Hypothalamus (tissue), 51 donors: Measurements from ENCODE around the gene MRTFA.

Experiments
- DNase-seq, 51 donors: peaks; one replicate each; lab custom pipeline; 2025; lab: John Stamatoyannopoulos, UW

MRTFA gene

DNA sequence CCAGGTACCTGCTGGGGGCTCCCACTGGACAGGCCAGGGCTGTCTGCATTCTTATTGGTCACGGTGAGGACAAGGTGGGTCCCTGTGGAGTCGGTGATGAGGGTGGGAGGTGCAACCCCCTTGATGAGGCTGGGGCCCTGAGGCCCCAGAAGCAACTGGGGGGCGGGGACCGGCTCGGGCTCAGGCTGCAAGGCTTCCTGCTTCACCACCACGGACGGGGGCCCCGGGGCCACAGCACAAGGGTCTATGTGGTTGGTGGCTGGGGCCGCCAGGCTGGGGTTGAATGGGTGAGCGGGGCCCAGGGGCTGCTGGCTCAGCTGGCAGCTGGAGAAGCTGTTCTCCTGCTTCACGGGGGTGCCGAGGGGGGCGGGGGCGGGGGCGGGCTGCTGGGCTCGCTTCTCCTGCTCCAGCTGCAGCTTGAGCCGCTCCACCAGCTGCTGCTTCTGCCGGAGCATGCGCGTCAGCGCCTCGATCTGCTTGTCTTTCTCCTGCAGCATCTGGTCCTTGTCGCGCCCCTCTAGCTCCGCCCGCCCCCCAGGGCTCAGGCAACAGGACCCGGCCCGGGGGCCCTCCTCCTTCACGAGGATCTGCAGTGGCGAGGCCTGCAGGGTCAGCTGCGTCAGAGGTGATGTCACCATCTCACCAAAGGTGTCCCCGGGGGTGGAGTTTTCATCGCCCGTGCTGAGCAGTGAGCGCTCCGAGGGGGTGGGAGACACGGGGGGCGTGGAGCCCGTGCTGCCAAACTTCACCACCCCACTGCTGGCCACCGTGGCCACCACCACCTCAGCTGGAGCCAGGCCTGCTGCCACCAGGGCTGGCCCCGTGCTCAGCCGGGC lies 217.9 kb downstream of the MRTFA start:
- peak in 22 of 51 donors; percentile 3 to 65 (median 40) for DNase-seq

DNA sequence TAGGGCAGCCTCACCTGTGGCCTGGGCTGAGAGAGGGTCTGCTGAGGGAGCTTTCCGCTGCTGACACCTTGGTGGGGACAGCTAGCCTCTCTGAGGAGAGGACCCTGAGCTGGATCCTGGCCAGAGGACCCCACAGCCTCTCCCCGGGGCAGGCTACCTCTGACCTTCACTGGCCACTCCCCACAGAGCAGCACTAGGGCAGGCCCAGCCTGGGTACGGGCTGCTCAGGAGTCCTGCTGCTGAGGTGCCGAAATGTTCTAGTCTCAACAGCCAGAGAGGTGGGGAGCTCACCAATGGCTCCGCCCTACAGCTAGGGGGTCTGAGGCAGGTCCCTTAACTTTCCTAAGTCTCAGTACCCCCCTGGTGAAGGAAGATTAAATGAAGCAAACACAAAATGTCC lies 218.6 kb downstream of the MRTFA start:
- no peak for DNase-seq

DNA sequence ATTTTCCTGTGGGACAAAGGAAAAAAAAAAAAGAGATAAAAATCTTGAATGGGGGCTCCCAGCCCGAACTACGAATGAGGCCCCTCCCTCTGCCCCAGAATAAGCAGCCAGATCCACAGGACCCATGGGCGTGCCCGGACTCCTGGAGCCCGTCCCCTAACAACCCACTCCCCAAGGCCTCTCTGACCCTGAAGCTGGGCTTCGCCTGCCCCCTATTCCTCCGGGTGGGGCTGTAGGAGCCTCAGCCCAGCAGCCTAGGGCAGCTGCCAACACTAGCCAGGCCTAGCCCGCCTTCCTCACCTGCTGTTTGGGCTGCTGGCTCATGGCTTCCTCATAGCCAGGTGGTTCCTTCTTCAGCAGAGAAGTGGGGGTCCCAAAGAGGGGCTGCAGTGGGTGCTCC lies 219.5 kb downstream of the MRTFA start:
- no peak for DNase-seq

DNA sequence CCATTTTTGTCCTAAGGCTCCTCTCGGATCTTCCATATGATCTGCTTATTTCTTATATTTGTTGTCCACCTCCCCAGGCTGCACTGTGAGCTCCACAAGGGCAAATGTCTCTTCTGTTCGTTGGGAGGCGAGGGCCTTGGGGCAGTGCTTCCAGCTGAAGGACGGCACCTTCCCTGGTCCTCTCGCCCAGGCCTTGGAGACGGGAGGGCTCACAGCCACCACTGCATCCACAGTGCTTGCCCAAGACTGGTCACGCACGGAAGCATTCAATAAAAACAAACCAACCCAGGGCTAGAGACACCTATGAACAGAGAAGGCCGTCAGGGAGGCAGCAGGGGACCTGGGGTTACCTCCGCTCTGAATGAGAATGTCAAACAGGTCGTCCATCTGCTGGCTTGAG lies 219.9 kb downstream of the MRTFA start:
- no peak for DNase-seq

DNA sequence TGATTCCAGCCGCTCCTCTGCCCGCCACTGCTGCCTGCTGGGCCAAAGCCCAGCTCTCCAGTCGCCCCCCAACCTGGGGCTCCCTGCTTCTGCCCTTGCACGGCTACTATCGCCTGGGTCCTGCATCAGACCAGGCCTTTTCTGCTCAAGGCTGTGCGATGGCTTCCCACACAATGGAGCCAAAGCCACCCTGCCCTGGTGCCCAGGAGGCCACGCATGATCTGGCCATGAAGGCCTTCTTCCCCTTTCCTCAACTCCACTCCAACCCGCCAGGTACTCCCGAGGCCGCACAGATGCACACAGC lies 220.3 kb downstream of the MRTFA start:
- DNase-seq: no peak

DNA sequence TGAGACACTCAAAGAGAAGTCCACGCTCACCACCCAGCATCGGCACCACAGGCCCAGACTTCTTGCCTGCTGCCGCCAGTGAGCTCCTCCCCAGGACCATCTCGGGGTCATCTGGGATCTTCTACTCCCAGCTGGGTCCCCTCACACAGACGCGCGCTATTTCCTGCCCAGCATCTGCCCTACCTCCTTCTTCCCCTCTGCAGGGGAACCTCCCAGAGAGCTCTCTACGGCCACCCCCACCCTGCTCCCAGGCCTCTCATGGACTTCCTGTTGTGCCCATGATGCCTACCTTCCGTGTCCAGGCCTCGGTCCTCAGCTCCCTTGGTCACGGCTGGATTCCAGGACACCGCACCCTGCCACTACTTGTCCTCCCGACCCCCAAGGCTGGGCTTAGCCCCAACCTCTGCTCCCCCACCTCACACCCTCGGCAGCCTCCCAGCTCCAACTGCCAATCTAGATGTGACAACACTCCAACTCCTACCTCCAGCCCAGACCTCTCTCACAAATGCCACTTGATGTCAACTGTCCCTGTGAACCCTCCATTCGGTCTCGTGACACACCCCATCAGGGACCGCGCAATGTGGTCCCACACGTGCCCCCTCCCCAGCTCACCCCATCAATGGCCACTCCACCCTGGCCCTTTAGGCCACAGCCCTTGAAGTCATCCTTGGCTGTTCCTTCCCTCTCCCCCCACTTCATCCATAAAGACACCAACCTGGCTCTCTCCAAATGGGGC lies 220.8 kb downstream of the MRTFA start:
- DNase-seq: no peak

DNA sequence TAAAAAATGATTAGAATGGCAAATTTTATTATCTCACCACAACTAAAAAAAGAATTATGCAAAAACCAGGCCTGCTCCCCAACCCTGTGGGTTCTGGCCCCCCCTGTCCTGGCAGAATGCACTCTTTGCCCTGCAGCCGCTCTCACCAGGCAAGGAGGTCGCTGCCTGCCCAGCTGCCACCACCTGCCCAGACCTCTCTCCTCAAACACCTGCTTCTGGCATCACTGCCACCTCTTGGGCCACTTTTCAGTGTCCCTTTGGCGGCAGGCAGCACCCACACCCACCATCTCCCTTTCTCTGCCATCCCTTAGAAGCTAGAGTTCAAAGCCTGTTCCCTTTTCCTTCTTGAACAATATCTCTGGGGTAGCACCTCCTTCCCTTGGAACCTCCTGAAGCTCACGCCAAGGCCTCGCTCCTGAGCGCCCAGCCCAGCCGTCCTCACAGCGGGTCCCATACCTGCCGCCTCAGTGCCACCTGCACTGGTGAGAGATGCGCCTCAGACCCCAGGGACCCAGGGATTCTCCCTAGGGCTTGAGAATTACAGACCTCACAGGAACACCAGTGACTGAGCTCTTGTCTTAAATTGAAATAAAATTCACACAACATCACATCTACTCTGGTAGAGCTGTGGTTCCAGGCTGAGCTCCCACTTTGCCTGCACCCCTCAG lies 221.5 kb downstream of the MRTFA start:
- DNase-seq: no peak

DNA sequence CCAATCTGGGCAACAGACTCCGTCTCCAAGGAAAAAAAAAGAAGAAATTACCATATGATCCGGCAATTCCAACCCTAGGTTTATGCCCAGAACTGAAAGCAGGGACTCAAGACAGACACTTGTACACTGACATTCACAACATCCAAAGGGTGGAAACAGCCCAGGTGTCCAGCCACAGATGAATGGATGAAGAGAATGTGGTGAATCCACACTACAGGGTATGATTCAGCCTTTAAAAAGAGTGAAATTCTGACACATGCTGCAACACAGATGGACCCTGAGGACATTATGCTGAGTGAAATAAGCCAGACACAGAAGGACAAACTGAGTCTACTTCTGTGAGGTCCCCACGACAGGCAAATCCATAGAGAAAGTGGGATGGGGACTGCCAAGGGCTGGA lies 222.2 kb downstream of the MRTFA start:
- DNase-seq: peak in 1 of 51 donors; percentile 18

DNA sequence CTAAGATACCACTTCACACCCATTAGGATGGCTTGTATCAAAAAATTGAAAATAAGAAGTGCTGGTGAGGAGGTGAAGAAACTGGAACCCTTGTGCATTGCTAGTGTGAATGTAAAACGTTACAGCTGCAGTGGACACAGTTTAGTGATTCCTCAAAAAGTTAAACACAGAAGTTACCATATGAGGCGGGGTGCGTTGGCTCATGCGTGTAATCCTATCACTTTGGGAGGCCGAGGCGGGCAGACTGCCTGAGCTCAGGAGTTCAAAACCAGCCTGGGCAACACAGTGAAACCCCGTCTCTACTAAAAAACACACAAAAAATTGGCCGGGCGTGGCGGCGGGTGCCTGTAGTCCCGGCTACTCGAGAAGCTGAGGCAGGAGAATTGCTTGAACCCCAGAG lies 222.6 kb downstream of the MRTFA start:
- DNase-seq: no peak

DNA sequence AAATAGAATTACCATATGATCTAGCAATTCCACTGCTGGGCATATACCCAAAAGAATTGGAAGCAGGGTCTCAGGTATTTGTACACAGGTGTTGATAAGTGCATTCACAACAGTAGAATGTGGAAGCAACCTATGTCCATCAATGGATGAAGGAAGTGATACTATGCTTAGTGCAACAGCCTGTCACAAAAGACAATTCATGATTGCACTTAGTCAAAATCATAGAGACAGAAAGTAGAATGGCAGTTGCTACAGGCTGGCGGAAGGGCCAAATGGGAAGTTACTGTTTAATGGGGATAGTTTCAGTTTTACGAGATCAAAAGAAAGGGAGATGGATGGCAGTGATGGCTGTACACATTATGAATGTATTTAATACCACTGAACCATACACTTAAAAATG lies 224.1 kb downstream of the MRTFA start:
- DNase-seq: no peak

DNA sequence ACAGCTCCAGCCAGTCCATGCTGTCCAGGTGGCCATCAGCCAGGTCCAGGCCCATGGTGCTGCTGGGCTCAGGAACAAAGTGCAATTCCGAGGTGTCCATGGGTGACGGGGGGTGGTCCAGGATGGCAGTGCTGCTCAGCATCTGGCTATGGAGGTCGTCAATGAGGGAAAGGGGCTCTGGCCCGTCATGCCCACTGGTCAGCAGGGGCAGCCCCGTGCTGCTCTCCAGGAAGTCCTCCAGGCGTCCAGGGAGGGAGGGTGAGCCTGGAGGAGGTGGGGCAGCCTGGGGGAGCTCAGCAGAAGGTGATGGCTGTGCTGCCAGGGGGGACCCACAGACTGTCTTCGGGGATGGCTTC lies 225.0 kb downstream of the MRTFA start:
- no peak for DNase-seq

DNA sequence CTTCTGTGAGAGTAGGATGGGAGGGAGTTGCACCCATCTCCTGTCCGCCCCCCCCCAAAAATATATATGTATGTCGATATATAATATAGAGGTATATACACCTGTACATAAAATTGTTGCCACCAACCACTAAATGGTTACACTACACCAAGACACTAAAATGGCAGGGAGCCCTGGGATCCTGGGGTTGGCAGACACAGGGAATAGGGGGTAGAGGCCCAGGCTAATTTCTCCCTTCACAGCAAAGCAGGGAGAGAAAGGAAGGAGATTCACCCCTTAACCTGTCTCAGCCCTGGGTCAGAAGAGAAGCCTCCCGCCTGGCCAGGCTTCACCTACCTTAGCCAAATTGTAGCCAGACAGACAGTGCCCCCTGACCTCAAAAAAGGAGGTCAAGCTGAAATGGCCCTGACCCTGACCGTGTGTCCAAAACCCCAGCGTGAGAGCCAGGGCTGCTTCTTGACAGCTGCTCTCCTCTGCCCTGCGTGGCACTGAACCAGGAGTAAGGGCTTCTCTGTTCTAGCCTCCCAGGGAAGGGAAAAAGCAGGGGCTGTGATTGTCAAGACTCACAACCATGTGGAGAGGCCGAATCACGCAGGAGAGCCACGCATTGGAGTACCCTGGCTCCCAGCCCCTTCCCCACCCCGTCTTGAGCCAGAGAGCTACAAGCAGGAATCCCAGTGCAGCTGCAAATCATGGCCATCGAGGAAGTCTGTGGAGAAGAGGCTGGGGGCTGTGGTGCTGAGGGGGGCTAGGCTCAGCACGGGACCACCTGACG lies 225.6 kb downstream of the MRTFA start:
- DNase-seq: no peak

DNA sequence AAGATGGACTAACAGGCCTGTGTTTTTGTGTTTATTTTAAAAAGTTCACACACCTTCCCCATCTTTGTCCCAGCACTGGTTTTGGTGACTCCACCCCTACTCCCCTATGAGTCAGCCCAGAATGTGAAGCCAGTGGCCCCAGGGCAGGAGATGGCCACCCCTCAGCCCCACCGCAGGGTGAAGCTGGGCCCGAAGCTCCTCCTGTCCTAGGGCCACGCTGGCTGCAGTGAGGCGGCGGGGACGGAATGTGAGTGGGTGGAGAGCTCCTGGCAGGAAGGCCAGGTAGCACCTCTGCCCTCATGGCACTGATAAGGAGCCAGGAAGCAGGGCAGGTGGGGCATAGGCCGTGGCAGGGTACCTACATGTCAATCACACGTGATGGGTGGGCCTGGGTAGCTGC lies 226.2 kb downstream of the MRTFA start:
- DNase-seq: no peak

DNA sequence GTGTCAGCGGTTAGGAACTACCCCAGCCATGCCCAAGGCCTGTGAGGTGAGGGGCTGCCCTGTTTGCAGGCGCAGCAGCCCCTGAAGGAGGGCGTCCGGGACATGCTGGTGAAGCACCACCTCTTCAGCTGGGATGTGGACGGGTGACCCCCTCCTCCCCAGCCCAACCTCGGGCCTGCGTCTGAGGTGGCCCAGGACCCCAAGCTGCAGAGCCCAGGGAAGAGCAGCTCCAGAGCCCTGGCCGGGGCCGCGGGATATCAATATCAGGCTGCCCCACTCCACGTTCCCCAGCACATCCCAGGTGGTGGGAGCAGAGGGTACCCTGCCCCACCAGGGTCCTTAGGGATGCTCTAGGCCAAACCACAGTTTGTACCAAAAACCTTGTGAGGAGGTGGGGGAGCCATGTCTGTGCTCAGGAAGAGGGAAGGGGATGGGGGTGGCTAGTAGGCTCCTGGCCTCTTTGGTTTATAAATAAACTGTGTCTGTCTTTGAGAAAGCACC lies 226.9 kb downstream of the MRTFA start:
- no peak for DNase-seq

DNA sequence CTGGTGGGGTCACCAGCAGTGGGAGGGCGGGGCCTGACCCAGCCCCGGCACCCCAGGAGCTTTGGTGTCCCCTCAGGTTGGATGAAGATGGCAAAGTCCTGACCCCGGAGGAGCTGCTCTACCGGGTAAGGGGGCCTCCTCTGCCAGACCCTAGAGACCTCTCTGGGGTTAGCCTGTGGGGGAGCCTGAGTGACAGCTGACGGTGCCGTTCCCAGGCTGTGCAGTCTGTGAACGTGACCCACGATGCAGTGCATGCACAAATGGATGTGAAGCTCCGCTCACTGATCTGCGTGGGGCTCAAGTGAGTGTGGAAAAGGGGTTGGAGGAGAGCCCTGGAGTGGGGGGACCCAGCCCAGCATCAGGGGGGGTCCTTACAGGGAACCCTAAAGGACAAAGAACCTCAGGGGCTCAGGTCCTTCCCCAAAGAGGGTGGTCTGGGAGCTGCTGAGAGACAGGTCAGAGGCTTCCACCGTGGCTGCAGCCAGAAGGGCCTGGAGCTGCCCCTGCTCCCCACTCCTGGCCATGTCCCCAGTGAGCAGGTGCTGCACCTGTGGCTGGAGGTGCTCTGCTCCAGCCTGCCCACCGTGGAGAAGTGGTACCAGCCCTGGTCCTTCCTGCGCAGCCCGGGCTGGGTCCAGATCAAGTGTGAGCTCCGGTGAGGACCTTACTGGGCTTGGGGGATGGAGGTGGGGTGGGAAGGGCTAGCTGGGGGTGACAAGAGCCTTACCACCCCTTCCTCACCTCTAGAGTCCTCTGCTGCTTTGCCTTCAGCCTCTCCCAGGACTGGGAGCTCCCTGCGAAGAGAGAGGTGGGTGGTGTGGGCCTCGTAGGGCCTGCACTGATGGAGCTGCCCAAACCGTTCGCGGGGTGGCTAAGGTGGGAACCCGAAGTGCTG lies 227.6 kb downstream of the MRTFA start:
- DNase-seq: no peak

DNA sequence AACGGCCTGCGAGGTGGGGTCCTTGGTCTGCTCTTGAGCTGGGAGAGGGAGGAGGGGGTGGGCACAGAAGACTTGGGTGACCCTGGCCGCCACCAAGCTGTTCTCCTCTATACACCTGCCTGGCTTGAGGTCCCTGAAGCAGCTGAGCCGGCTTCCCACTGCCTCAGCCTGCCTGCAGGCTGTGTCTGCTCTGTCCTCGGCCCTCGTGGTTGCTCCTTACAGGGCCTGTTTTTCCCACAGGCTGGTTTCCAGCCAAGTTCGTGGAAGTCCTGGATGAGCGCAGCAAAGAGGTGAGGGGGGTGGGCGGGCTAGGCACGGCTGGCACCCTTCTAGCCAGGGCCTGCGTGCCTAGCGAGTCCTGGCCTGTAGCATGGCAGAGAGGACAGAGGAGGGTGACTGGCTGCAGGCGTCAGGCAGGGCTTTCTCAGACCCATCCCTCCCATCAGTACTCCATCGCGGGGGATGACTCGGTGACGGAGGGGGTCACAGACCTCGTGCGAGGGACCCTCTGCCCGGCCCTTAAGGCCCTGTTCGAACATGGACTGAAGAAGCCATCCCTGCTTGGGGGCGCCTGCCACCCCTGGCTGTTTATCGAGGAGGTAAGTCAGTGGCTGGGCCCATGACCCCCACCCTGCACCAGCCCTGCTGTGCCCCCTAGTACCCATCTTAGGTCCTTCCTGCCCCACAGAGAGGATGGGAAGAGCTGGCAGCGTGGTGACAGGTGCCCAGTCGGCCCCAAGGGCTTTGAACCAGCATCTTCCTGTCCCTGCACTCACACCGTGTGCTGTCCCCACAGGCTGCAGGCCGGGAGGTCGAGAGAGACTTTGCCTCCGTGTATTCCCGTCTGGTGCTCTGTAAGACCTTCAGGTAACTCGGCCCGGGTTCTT lies 228.4 kb downstream of the MRTFA start:
- DNase-seq: no peak

DNA sequence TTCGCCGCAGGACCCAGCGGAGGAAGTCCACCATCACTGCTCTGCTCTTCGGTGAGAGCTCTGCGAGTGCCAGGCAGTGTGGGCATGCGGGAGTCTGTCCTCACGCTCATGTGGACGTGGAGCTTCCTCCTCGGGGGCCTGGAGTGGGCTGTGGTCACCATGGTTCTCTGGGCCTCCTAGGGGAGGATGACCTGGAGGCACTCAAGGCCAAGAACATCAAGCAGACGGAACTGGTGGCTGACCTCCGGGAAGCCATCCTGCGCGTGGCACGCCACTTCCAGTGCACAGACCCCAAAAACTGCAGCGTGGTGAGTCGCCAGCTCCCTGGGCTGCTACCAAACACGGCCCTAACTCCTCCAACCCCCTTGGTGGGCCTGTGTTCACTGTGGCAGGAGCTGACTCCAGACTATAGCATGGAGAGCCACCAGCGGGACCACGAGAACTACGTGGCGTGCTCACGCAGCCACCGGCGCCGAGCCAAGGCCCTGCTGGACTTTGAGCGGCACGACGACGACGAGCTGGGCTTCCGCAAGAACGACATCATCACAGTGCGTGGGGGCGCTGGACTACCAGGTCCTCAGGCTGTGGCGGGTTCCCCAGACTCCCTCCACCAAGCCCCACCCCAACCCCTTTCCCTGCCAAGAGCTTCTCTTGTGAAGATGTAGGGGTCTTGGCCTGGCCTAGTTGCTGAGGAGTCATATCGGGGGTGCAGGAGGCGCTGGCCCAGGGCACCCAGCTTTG lies 229.3 kb downstream of the MRTFA start:
- DNase-seq: no peak
